Endothelial cell of umbilical vein (primary cell): ENCODE measurements around the gene ELOVL6. TPM values are rescaled to one million over a fixed set of nuclear protein-coding genes. Genes with fewer than 3 reads are reported as not detected.

ENCODE experiments used
- BruUV-seq: library from RNA; stranded (reverse); fragments of 400-500 nt; replicated peaks from 2 replicates; lab custom pipeline; 2021; lab: Mats Ljungman, UMichigan
- CTCF ChIA-PET: fragments of 300-600, 350-600 bp; sonication (Branson Sonifier 250); formaldehyde crosslinking; loops from one replicate; lab custom pipeline; 2021; ENCODE audit warnings: antibody characterized with exemption, inconsistent platforms; lab: Charles Lee
- POLR2A ChIA-PET: fragments of 300-600, 350-600 bp; sonication (Branson Sonifier 250); formaldehyde crosslinking; loops from one replicate; lab custom pipeline; 2021; ENCODE audit warnings: antibody characterized with exemption, inconsistent platforms; lab: Charles Lee
- DNase-seq: peaks from one replicate; pipeline ENCODE4 v3.0.0-alpha.2; 2011; ENCODE audit warnings: low read depth, low spot score
- FAIRE-seq: peaks from 2 replicates; lab custom pipeline; 2011; peaks lifted over from hg19 to GRCh38; lab: Jason Lieb, UNC
- H2AFZ ChIP-seq: 2 replicates; pipeline ENCODE4 v1.6.0; 2012; ENCODE audit warnings: low read depth, low read length, control low read depth, inconsistent platforms
- H3K27ac ChIP-seq: 2 replicates; pipeline ENCODE4 v1.5.1; 2011; ENCODE audit warnings: low read depth, mild to moderate bottlenecking, control low read depth, low read length, moderate library complexity; ENCODE audit not compliant: insufficient read depth
- H3K27me3 ChIP-seq, 2 experiments: 2 replicates each; pipeline versions ENCODE4 v1.6.0 to v1.6.1; 2011; ENCODE audit warnings: low read length in 2 of 2, mixed read lengths in 1 of 2; ENCODE audit not compliant: control insufficient read depth in 2 of 2, insufficient read depth in 2 of 2
- H3K36me3 ChIP-seq, 2 experiments: 2 replicates in 1 of 2; 3 replicates in 1 of 2; pipeline ENCODE4 v1.5.1; 2011; ENCODE audit warnings: low read length in 2 of 2, mild to moderate bottlenecking in 1 of 2, moderate library complexity in 1 of 2; ENCODE audit not compliant: control insufficient read depth in 2 of 2, insufficient read depth in 2 of 2; ENCODE audit errors: extremely low read depth in 1 of 2
- H3K4me1 ChIP-seq: 3 replicates; pipeline ENCODE4 v1.5.1; 2011; ENCODE audit warnings: mild to moderate bottlenecking, low read length; ENCODE audit not compliant: control insufficient read depth, insufficient read depth; ENCODE audit errors: extremely low read depth
- H3K4me2 ChIP-seq: 2 replicates; pipeline ENCODE4 v1.6.1; 2011; ENCODE audit warnings: low read length, control low read depth, mixed read lengths; ENCODE audit not compliant: insufficient read depth
- H3K4me3 ChIP-seq, 3 experiments: fragments of 200-600 bp in 1 of 3; sonication (generic), shearing (Covaris generic) in 1 of 3; replicated peaks in 1 of 3; 2 replicates each; pipeline ENCODE4 v1.5.1; 2011 to 2016; ENCODE audit warnings: control low read depth in 3 of 3, low read length in 3 of 3, mild to moderate bottlenecking in 2 of 3, inconsistent platforms in 1 of 3, low read depth in 1 of 3, moderate library complexity in 1 of 3; ENCODE audit not compliant: insufficient read depth in 1 of 3
- H3K79me2 ChIP-seq: 2 replicates; pipeline ENCODE4 v1.6.0; 2012; ENCODE audit warnings: low read length, inconsistent platforms; ENCODE audit not compliant: control insufficient read depth, insufficient read depth
- H3K9ac ChIP-seq: replicated peaks from 2 replicates; pipeline ENCODE3; 2011; ENCODE audit warnings: low read length, control low read depth; ENCODE audit not compliant: insufficient read depth; ENCODE audit errors: extremely low read depth
- H3K9me1 ChIP-seq: replicated peaks from 3 replicates; pipeline ENCODE4 v1.6.0; 2011; ENCODE audit warnings: mild to moderate bottlenecking, low read length; ENCODE audit not compliant: control insufficient read depth, insufficient read depth; ENCODE audit errors: extremely low read depth
- H3K9me3 ChIP-seq: replicated peaks from 2 replicates; pipeline ENCODE4 v1.5.1; 2012; ENCODE audit warnings: low read length, inconsistent platforms; ENCODE audit not compliant: control insufficient read depth, insufficient read depth
- H4K20me1 ChIP-seq: replicated peaks from 2 replicates; pipeline ENCODE3; 2011; ENCODE audit warnings: mild to moderate bottlenecking, low read length; ENCODE audit not compliant: control insufficient read depth, insufficient read depth; ENCODE audit errors: extremely low read depth
- FOS ChIP-seq: IDR thresholded peaks from 2 replicates; pipeline ENCODE4 v1.6.1; 2011; ENCODE audit warnings: mild to moderate bottlenecking, low read length, moderate library complexity, borderline replicate concordance; ENCODE audit not compliant: insufficient read depth
- GATA2 ChIP-seq: IDR thresholded peaks from 2 replicates; pipeline ENCODE4 v1.7.0; 2011; ENCODE audit warnings: low read depth, mild to moderate bottlenecking, moderate library complexity, mixed read lengths, low read length; ENCODE audit not compliant: insufficient read length, insufficient read depth
- JUN ChIP-seq: IDR thresholded peaks from 2 replicates; pipeline ENCODE4 v1.6.1; 2011; ENCODE audit warnings: borderline replicate concordance, low read depth; ENCODE audit not compliant: insufficient read length, insufficient read depth
- MYC ChIP-seq: IDR thresholded peaks from one replicate; pipeline ENCODE4 v1.6.1; 2011; ENCODE audit warnings: mild to moderate bottlenecking, low read depth, low read length
- POLR2A ChIP-seq: IDR thresholded peaks from 2 replicates; pipeline ENCODE4 v1.6.1; 2012; ENCODE audit warnings: low read depth, mild to moderate bottlenecking, control low read depth, low read length
- dilution Hi-C: fragments of 300-500 bp; cut with MboI; formaldehyde crosslinking; loops from one replicate; pipeline ENCODE4 v1.15.0; 2019; ENCODE audit warnings: low sequenced_read_pairs; ENCODE audit not compliant: extremely low pct_ligation_motif_present
- intact Hi-C: fragments of 100-400 bp; cut with micrococcal nuclease; formaldehyde crosslinking; loops from one replicate; pipeline ENCODE4 v1.10.0; 2022
- polyA plus RNA-seq, 4 experiments: library from polyadenylated mRNA; depleted of rRNA in 3 of 4; stranded (reverse) in 3 of 4; unstranded in 1 of 4; fragments of >200 nt; gene quantifications; 2 replicates each; pipeline versions ENCODE4 v1.2.1 to v1.2.3, GENCODE V29; 2011 to 2012; ENCODE audit warnings: missing spikeins in 1 of 4
- total RNA-seq: library from RNA; stranded (reverse); gene quantifications from 2 replicates; pipeline ENCODE4 v1.2.3, GENCODE V29; 2021
- TF ChIP-seq, protein P1 (sequence below): IDR thresholded peaks from 2 replicates; pipeline ENCODE4 v1.6.1; 2011; ENCODE audit not compliant: insufficient read depth, insufficient read length

The ELOVL6 gene
- total and polyA plus RNA-seq, 2 donors (not counting 3 experiments of a cell fraction or from before 2014, with no cell fraction given), result 6.4 to 26.1 TPM

DNA sequence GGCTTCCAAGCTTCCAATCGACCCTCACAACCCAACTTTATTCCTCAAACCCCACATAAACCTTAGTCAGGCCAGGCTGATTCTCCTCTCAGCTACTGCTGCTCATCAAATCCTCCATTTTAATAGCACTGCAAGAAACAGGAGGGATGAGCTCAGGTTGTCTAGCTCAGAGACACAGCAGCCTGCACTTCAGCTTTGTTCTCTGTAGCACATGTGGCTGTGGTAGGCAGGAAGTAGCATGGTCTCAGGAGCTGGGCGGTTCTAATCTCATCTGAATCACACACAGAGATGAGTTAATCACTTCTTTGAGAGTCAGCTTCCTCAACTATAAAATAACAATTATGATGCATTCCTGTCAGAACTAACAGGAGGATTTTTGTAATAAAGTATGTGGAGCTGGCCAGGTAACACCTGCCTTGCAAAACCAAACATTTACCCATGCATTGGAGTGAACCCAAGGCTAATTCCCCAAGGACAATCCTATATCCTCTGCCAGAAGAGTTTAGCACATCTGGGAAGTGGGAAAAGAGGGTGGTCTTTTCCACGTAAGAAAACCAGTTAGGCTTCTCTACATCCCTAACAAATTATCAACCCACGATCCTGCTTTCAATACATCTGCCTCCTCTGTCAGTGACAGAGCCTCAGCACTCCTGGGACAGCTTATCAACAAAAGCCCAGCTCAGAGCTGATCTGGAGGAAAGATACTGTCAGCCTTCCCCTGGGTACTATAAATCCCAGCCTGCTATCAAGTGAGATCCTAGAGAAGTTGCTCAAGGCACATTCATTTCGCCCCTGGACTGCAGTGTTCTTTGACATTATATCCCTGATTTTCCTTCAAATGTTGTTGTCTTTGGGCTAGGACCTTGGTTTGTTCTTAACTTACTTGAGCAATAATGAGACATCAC, 32.8 kb downstream of the ELOVL6 start:
- no peaks in the 10 kb centered on the region for H3K79me2 ChIP-seq
- H3K4me3 ChIP-seq, result no peak overlapping the region
- POLR2A ChIA-PET, result interaction anchor here (1.1 kb wide), 1 partner anchor 19 kb away, joined by 3 read pairs; no protein-coding TSS in a partner anchor
- DNase-seq (peak; percentile 60), FAIRE-seq (peak; percentile 92)
- H3K27me3 ChIP-seq, result no peaks in the 10 kb centered on the region
- no TSS peak for BruUV-seq
- H3K4me1 ChIP-seq, result peaks cover 15% of the 10 kb centered on the region
- H3K36me3 ChIP-seq, result no peaks in the 10 kb centered on the region
- no peak for TF ChIP-seq POLR2A
- TF ChIP-seq GATA2, result peak; percentile 68
- TF ChIP-seq, protein P1, sequence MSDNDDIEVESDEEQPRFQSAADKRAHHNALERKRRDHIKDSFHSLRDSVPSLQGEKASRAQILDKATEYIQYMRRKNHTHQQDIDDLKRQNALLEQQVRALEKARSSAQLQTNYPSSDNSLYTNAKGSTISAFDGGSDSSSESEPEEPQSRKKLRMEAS, result peak; percentile 35
- peak; percentile 55 for TF ChIP-seq FOS
- TF ChIP-seq MYC, result peak; percentile 88
- TF ChIP-seq JUN, result no peak
- peak overlapping the region; percentile 30 for H2AFZ ChIP-seq
- intact Hi-C loops, result loop anchor here (2.0 kb wide), 1 partner anchor 79 kb away; no protein-coding TSS in a partner anchor
- no peak overlapping the region for H3K4me2 ChIP-seq
- H3K9me3 ChIP-seq, result no peaks in the 10 kb centered on the region
- no peaks in the 10 kb centered on the region for H3K9me1 ChIP-seq
- CTCF ChIA-PET, result interaction anchor here (0.8 to 1.5 kb wide), 5 partner anchors 12 to 116 kb away, joined by 3 to 7 read pairs (median 4); no protein-coding TSS in a partner anchor
- H4K20me1 ChIP-seq, result no peaks in the 10 kb centered on the region
- H3K27ac ChIP-seq, result peak overlapping the region; percentile 35
- dilution Hi-C loops, result no loop called here
- H3K9ac ChIP-seq, result no peak overlapping the region
